ENCODE measurements around the gene TMEM54.

The TMEM54 gene

DNA sequence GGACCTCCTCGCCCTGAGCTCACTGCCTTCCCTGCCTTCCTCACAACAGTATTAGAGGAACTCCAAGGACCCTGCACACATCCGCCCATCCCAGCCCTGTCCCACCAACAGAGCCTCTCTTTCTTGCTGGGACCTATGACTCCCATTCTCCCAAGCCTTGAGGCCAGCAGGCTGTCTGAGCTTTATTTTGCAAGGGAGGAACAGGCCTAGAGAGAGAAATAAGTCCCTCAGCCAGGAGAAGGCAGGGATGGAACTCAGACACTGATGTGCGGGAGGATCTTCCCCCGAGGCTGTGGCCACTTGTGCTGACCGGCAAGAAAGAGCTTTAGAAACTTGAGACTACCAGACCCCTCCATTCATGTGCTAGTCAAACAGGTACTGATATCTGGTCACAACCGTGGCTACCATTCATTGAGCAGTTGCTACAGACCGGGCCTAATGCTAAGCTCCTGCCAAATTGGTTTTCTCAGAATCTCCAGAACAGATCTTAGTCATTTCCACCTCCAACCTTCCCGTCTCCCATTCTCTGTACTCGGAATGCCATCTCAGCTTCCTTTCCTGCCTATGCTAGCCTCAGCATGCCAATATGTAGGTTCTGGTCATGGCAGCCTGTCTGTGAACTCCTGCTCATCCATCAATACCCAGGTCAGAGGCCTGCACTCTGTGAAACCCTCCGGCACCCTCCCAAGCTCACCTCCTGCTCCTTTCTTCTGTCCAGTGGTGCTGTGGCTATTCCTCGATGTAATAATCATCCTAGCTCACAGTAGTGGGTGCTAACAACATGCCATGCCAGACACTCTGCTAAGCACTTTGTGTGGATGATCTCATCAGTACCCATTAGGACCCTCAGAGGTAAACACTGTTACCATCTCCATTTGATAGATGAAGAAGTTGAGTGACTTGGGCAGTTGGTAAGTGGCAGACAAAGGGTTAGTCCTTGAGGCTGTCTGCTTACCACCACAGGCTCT lies 3.8 kb downstream of the TMEM54 start:
- DNase-seq (ENCODE audit: low read depth in 1 of 2, low spot score in 1 of 2), result no peak
- in situ Hi-C loops (cut with HindIII; ENCODE audit: low pct_unique_long_range_greater_than_20kb, low sequenced_read_pairs), result no loop called here
- TF ChIP-seq JUND (IDR thresholded peaks at IDR 0.05; ENCODE audit: low read depth), result no peak

DNA sequence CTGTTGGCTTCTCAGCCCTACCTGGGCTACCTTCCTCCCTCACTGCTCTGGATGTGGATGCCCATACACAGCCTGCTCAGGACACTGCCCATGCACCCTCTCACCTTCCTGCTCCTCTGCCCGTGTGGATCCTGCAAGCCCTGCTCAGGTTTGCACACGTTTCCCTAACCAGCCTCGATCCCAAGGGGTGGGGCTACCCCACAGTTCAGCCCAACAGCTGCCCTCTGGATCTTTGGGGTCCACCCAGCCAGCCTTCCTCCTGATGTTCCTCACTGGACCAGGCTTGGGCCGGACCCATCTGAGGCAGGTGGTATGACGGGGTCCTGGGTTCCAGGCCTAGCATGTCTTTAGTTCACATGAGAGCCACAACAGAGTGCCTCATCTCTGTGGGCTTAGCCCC lies 4.7 kb downstream of the TMEM54 start:
- in situ Hi-C loops (cut with HindIII; ENCODE audit: low pct_unique_long_range_greater_than_20kb, low sequenced_read_pairs), result no loop called here
- no peak for DNase-seq (ENCODE audit: low read depth in 1 of 2, low spot score in 1 of 2)
- TF ChIP-seq JUND (IDR thresholded peaks at IDR 0.05; ENCODE audit: low read depth), result no peak

DNA sequence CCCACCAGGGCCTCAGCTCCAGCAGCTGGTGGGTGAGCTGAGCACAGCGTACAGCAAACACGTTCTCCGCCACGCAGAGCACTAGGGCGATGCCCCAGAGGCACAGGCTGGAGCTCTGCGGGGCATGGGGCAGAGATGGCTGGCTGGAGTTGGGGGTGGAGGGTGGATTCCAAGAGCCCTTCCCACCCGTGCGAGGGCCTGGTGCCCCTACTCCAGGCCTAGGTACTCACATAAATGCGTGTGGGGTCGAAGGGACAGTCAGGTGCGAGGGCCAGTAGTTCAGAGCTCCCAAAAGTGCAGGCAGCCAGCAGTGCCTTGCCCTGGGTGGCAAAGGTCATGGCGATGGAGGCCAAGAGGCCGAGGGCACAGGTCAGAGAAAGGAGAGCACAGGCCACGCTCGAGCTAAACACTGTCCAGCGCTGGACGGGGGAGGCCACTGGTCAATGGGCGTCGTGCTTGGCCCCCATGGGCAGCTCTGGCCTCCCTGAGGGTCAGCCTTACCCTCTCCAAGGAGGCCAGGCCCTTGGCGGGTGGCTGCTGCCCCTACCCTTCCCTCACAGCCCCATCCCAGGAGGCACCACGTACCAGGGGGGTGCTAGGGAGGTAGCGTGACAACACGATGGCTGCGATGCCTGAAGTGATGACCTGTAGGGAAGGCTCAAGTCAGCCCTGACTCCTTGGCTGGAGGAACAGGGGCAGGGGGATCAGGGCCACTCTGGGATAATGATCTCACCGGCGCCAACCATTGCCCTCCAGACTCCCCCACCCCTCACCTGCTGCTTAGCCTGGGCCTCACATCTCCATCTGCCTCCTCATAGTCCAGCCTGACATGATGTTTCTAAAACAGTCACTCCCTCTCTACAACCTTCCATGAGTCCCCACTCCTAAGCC lies 5.6 kb downstream of the TMEM54 start:
- DNase-seq (ENCODE audit: low read depth in 1 of 2, low spot score in 1 of 2), result no peak
- in situ Hi-C loops (cut with HindIII; ENCODE audit: low pct_unique_long_range_greater_than_20kb, low sequenced_read_pairs), result no loop called here
- no peak for TF ChIP-seq JUND (IDR thresholded peaks at IDR 0.05; ENCODE audit: low read depth)

DNA sequence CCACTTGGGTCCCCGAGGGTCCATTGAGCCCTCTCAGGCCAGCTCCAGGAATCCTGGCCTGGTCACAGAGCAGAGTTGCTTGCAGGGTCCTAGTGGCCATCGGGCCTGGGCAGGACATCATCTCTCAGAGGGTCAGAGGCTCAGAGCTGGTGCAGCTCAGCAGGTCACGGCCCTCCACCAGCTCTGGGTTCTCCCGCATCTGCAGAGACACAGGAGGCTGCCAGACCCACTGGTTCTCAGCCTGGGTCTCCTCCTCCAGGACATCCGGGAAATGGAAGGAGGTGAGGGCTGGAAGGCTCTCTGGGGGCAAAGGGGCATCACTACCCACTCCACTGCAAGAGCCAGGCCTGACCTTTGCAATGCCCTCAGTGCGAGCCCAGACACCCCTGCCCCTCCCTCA lies 6.5 kb downstream of the TMEM54 start:
- in situ Hi-C loops (cut with HindIII; ENCODE audit: low pct_unique_long_range_greater_than_20kb, low sequenced_read_pairs), result no loop called here
- no peak for TF ChIP-seq JUND (IDR thresholded peaks at IDR 0.05; ENCODE audit: low read depth)
- no peak for DNase-seq (ENCODE audit: low read depth in 1 of 2, low spot score in 1 of 2)

DNA sequence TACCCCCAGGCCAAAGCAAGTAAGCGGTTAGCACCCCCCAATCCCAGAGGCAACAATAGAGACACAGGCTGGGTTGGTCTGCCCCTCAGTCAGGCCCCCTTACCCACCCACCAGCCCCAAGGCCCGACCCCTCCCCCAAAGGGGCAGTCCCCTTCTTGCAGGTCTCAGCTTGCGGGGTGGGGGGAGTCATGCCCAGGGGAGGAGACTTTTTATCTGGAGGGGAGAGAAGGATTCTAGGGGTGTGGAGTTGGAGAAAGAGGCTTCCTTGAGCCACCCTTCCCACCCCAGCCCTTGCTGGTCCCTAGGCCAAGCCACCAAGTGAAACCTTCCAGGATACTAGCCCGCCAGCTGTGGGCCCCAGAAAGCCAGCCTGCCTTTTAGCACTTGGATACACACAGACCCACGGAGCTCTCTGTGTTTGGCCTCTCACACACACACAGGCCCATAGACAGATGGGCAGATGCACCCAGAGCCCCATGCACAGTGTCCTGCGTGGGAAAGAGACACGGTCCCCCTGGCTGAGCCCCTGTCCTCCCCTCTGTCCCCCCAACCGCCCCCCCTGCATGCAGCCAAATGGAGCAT lies 7.1 kb downstream of the TMEM54 start:
- DNase-seq (ENCODE audit: low read depth in 1 of 2, low spot score in 1 of 2), result no peak
- in situ Hi-C loops (cut with HindIII; ENCODE audit: low pct_unique_long_range_greater_than_20kb, low sequenced_read_pairs), result no loop called here
- no peak for TF ChIP-seq JUND (IDR thresholded peaks at IDR 0.05; ENCODE audit: low read depth)

DNA sequence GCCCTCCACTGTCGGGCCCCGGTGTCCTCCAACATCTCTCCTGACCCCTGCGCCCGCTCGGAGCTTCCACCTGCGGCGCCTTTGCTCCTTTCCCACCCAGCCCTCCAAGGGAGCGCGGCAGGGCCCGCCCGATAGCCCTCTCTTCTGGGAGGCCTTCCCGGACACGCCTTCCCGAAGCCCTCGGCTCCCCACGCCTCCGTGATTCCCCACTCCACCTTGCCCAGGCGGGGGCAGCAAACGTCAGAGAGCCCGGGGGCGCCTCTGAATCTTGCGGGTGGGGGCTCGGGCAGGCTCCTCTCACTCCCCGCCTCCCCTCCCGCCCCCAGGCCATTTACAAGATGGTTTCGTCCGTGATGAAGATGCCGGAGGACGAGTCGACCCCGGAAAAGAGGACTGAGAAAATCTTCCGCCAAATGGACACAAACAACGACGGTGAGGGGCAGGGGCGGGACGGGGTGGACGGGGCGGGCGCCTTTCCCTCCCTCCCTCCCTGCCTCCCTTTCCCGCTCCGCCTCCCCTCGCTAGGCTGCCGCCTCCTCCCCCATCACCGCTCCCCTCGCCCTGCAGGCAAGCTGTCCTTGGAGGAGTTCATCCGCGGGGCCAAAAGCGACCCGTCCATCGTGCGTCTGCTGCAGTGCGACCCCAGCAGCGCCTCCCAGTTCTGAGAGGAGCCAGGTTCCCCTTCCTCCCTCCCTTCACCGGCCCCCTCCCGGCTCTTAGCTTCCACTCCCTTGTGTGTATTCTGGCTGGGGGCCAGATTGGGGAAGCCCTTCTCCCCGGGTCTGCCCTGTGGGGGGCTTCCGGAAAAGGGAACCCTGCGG lies 7.8 kb downstream of the TMEM54 start:
- in situ Hi-C loops (cut with HindIII; ENCODE audit: low pct_unique_long_range_greater_than_20kb, low sequenced_read_pairs), result no loop called here
- no peak for TF ChIP-seq JUND (IDR thresholded peaks at IDR 0.05; ENCODE audit: low read depth)
- DNase-seq (ENCODE audit: low read depth in 1 of 2, low spot score in 1 of 2), result no peak

DNA sequence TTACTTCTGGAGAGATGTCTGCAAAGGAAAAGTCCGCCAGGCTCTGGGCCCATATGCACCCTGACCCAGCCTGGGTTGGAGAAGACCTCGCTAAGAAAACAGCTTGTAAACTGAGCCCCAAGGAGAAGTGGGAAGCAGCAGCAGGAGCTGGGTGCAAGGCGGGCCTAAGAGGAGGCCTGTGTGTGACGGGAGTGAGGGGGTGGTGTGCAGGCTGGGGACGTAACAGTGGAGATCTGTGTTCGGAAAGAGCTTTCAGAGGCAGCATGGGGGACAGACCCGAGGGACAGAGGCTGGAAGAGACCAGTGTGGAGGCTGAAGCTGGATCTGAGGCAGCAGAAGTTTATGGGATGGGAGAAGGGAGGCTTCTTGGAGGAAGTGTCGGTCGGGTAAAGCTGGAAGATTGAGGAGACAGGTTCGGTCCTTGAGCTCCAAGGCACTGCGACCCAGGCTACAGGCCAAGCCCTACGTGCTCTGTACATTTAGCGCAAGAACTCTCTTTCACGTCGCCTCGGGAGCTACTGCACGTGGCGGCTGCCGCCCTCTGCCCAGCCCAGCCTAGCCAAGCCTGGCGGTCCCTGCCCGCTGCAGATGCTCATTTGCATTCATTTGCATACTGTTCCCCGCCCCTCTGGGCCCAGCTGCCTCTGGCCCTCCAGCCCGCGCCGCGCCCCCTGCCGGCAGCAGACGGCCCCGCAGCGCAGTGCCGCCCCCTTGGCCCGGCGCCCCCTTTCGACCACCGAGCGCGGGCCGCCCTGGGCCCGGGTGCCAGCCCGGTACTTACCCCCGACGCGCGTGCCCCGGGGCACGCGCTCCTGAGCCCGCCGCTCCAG lies 8.6 kb downstream of the TMEM54 start:
- TF ChIP-seq JUND (IDR thresholded peaks at IDR 0.05; ENCODE audit: low read depth), result no peak
- DNase-seq (ENCODE audit: low read depth in 1 of 2, low spot score in 1 of 2), result peak in 1 of 2 experiments; percentile 29
- in situ Hi-C loops (cut with HindIII; ENCODE audit: low pct_unique_long_range_greater_than_20kb, low sequenced_read_pairs), result no loop called here

DNA sequence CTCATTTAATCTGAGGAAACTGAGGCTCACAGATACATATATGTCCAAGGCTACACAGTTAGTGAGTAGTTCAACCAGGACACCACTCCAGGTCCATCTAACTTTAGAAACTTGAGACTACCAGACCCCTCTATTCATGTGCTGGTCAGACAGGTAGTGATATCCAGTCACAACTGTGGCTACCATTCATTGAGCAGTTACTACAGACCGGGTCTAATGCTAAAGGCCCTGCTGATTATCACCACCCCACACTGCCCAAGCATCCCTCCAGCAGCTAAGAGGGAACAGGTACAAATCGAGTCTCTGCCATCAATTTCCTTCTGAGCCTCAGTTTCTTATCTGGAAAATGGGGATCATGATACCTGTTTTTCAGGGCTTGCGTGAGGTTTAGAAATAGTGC lies 9.6 kb downstream of the TMEM54 start:
- no peak for TF ChIP-seq JUND (IDR thresholded peaks at IDR 0.05; ENCODE audit: low read depth)
- no peak for DNase-seq (ENCODE audit: low read depth in 1 of 2, low spot score in 1 of 2)
- in situ Hi-C loops (cut with HindIII; ENCODE audit: low pct_unique_long_range_greater_than_20kb, low sequenced_read_pairs), result no loop called here

DNA sequence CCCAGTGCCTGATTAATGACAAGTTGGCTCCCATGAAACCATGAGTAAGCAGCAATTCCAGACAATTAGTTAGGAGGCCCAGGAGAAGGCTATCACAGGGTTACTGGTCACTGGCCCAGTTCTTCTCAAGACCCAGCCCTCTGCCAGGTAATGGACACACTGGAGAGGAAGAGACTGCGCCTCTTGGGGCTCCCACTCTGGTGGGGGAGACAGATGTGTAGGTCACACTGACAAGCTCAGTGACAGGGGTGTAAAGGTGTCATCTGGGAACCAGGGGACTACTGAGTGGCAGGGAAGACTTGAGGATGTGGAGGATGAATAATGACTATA lies 10.0 kb downstream of the TMEM54 start:
- in situ Hi-C loops (cut with HindIII; ENCODE audit: low pct_unique_long_range_greater_than_20kb, low sequenced_read_pairs), result no loop called here
- no peak for DNase-seq (ENCODE audit: low read depth in 1 of 2, low spot score in 1 of 2)
- TF ChIP-seq JUND (IDR thresholded peaks at IDR 0.05; ENCODE audit: low read depth), result no peak

DNA sequence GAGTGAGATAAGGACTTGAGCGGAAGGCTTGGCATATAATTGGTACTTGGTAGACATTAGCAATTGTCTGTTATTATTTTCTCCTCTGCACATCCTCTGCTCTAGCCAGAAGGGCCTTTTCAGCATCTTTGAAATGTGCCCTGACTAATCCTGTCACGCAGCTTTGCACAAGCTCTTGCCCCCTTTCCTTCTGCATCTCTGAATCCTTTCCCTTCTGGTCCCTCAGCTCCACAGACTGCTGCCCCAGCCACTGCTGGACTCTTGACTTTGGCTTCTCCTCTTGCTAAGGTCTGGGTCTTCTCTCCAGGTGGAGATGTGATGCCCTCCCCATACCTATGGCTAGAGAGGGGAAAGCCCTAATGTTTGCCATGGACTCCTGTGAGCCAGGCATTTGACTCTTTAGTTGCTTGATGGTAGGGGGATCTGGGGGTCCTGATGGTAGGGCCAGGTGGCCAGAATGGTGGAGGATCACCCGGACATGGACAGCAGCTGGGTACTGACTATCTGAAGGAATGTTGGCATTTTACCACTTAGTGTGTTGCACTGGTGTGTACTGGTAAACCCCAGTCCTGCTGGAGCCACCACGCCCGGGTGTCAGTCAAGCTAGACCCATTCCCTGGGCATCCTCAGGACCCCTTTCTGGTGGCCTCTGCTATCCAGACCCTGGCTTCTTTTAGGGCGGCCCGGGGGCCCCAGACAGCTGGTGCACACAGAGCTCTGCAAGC lies 10.5 kb downstream of the TMEM54 start:
- no peak for DNase-seq (ENCODE audit: low read depth in 1 of 2, low spot score in 1 of 2)
- no peak for TF ChIP-seq JUND (IDR thresholded peaks at IDR 0.05; ENCODE audit: low read depth)
- in situ Hi-C loops (cut with HindIII; ENCODE audit: low pct_unique_long_range_greater_than_20kb, low sequenced_read_pairs), result no loop called here

Data from T47D (cell line).